Left kidney (tissue), 8 donors: ENCODE results near the gene LPAR4. TPM values are rescaled to one million over a fixed set of nuclear protein-coding genes. Genes with fewer than 3 reads are reported as not detected.
"Not testable (repeated sequence)": the region's sequence is repeated elsewhere in the genome, so short reads cannot be mapped to it uniquely, and the experiment has no call there.

Experiments used
- DNase-seq: peaks from one replicate; pipeline ENCODE4 v3.0.0-alpha.2; 2013
- long read RNA-seq, 8 donors: transcript quantifications; one replicate each; lab custom pipeline, GENCODE V29; 2026
- polyA plus RNA-seq: library from polyadenylated mRNA; unstranded; fragments of 120-200 nt; gene quantifications from one replicate; pipeline ENCODE4 v1.2.1, GENCODE V29; 2013; ENCODE audit not compliant: insufficient read length

Gene LPAR4
- 18.4 TPM for polyA plus RNA-seq
- long read RNA-seq, donor 1, partial matches to known transcripts = 0 of 3 reads
- long read RNA-seq, donor 1, other reads (novel, unspliced or antisense) = 0 of 3 reads
- long read RNA-seq, donor 2 = 0 reads
- long read RNA-seq, donor 3, partial matches to known transcripts = 0 of 3 reads
- long read RNA-seq, donor 3, other reads (novel, unspliced or antisense) = 0 of 3 reads
- long read RNA-seq, donor 4, partial matches to known transcripts = 0 of 1 reads
- long read RNA-seq, donor 4, other reads (novel, unspliced or antisense) = 0 of 1 reads
- long read RNA-seq, donor 5, partial matches to known transcripts = 0 of 2 reads
- long read RNA-seq, donor 5, other reads (novel, unspliced or antisense) = 0 of 2 reads
- long read RNA-seq, donor 6, partial matches to known transcripts = 0 of 6 reads
- long read RNA-seq, donor 6, other reads (novel, unspliced or antisense) = 0 of 6 reads
- long read RNA-seq, donor 7, partial matches to known transcripts = 0 of 3 reads
- long read RNA-seq, donor 7, other reads (novel, unspliced or antisense) = 0 of 3 reads
- long read RNA-seq, donor 8, partial matches to known transcripts = 0 of 3 reads
- long read RNA-seq, donor 8, other reads (novel, unspliced or antisense) = 0 of 3 reads

GRCh38 chrX:78747489-78747888 is at the start of gene LPAR4:
TSS of gene LPAR4 (plus strand) at chrX:78747720. CDS start at chrX:78754870, 7,150 bp downstream.
- peak; percentile 50 for DNase-seq

- no peak for DNase-seq
Measured at GRCh38 chrX:78706071-78706470, 41.4 kb upstream of the LPAR4 start.

GRCh38 chrX:78708262-78708661 is 39.3 kb upstream of the LPAR4 start:
- no peak for DNase-seq

- DNase-seq = no peak
Measured at GRCh38 chrX:78708816-78709215, 38.7 kb upstream of the LPAR4 start.

- DNase-seq = no peak
Measured at GRCh38 chrX:78710171-78710570, 37.3 kb upstream of the LPAR4 start.

GRCh38 chrX:78712336-78712735 is 35.2 kb upstream of the LPAR4 start:
- no peak for DNase-seq

- DNase-seq = no peak
Measured at GRCh38 chrX:78725287-78725686, 22.2 kb upstream of the LPAR4 start.

GRCh38 chrX:78746496-78746895 is 1.0 kb upstream of the LPAR4 start:
- DNase-seq = peak; percentile 13

GRCh38 chrX:78747971-78748370 is 451 bp downstream of the LPAR4 start:
- DNase-seq = peak; percentile 6

GRCh38 chrX:78748846-78749245 is 1.3 kb downstream of the LPAR4 start:
- DNase-seq = no peak

GRCh38 chrX:78753571-78753970 is 6.1 kb downstream of the LPAR4 start:
- no peak for DNase-seq

- no peak for DNase-seq
Measured at GRCh38 chrX:78754917-78755316, 7.4 kb downstream of the LPAR4 start.

- DNase-seq = no peak
Measured at GRCh38 chrX:78759081-78759480, 11.6 kb downstream of the LPAR4 start.

- no peak for DNase-seq
Measured at GRCh38 chrX:78769101-78769755, 21.7 kb downstream of the LPAR4 start.

- no peak for DNase-seq
Measured at GRCh38 chrX:78769946-78770345, 22.4 kb downstream of the LPAR4 start.

- DNase-seq = no peak
Measured at GRCh38 chrX:78796916-78797315, 49.4 kb downstream of the LPAR4 start.

GRCh38 chrX:78800114-78800513 is 52.6 kb downstream of the LPAR4 start:
- DNase-seq = no peak

GRCh38 chrX:78800694-78801093 is 53.2 kb downstream of the LPAR4 start:
- DNase-seq = no peak

GRCh38 chrX:78801522-78801921 is 54.0 kb downstream of the LPAR4 start:
- DNase-seq = no peak

GRCh38 chrX:78802526-78802925 is 55.0 kb downstream of the LPAR4 start:
- not testable (repeated sequence) for DNase-seq
